ENCODE data around the gene MDFIC.

DNA sequence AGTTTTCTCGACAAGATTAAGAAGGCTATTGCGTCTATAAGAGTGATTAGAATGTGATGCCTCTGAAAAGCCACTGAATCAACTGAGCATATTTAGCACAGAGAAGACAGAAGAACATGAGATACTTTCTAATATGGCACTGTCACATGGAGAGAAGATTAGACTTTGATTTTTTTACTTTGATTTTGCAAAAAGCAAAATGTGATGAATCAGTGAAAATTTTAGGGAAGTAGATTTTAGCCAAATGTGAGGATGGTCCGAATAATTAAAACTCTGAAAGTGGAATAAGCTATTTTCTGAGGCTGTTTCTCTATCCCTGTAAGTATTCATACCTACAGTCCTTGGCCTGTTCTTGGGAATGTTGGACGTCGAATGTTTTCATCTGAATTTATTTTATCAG is 11.8 kb downstream of the MDFIC start:
- TF ChIP-seq, protein P1, sequence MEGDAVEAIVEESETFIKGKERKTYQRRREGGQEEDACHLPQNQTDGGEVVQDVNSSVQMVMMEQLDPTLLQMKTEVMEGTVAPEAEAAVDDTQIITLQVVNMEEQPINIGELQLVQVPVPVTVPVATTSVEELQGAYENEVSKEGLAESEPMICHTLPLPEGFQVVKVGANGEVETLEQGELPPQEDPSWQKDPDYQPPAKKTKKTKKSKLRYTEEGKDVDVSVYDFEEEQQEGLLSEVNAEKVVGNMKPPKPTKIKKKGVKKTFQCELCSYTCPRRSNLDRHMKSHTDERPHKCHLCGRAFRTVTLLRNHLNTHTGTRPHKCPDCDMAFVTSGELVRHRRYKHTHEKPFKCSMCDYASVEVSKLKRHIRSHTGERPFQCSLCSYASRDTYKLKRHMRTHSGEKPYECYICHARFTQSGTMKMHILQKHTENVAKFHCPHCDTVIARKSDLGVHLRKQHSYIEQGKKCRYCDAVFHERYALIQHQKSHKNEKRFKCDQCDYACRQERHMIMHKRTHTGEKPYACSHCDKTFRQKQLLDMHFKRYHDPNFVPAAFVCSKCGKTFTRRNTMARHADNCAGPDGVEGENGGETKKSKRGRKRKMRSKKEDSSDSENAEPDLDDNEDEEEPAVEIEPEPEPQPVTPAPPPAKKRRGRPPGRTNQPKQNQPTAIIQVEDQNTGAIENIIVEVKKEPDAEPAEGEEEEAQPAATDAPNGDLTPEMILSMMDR (IDR thresholded peaks at IDR 0.05; ENCODE audit: borderline replicate concordance, extremely low read depth, low read length, poor library complexity, severe bottlenecking) = no peak
- TF ChIP-seq EZH2 (IDR thresholded peaks at IDR 0.05; ENCODE audit: borderline replicate concordance, low read depth, low read length, severe bottlenecking) = no peak

All from DND-41 (cell line).